ENCODE measurements around the gene APOL2. TPM values are rescaled to one million over a fixed set of nuclear protein-coding genes. Genes with fewer than 3 reads are reported as not detected.

Gene APOL2
- polyA plus RNA-seq, 1 donor from 2014 or later: not detected

- H3K4me2 ChIP-seq (ENCODE audit: low read length): no peak overlapping the region
- H3K9me2 ChIP-seq (ENCODE audit: insufficient read depth, low read length): no peaks in the 10 kb centered on the region
- H3K79me2 ChIP-seq (replicated peaks; ENCODE audit: insufficient read depth, low read length): no peaks in the 10 kb centered on the region
- TF ChIP-seq TAF1 (IDR thresholded peaks at IDR 0.05; ENCODE audit: low read depth) (no peak), RAD21 (conservative IDR thresholded peaks at IDR 0.05) (no peak), POLR2AphosphoS5 (IDR thresholded peaks at IDR 0.05) (no peak), SMC3 (conservative IDR thresholded peaks at IDR 0.05; ENCODE audit: poor library complexity) (no peak)
- H3K27me3 ChIP-seq (ENCODE audit: insufficient read depth, low read depth, low read length): no peaks in the 10 kb centered on the region
- no peaks in the 10 kb centered on the region for H3F3A ChIP-seq (ENCODE audit: insufficient read depth, low read length, poor library complexity, severe bottlenecking)
- H3K4me3 ChIP-seq (ENCODE audit: low read length): no peak overlapping the region
- no peak overlapping the region for H2AFZ ChIP-seq (ENCODE audit: low read depth, low read length)
- H3K27ac ChIP-seq (ENCODE audit: low read length): no peak overlapping the region
- H3K36me3 ChIP-seq (ENCODE audit: insufficient read depth, low read length): no peaks in the 10 kb centered on the region
- no peaks in the 10 kb centered on the region for H3K9me3 ChIP-seq (ENCODE audit: low read length)
- no peaks in the 10 kb centered on the region for H4K20me1 ChIP-seq (ENCODE audit: insufficient read depth)
- H3K9ac ChIP-seq (ENCODE audit: low read length): no peak overlapping the region
These were observed 57.3 kb downstream of the APOL2 start for GRCh38 chr22:36182056-36182455.

GRCh38 chr22:36180928-36181327 is 58.4 kb downstream of the APOL2 start:
- Histone ChIP-seq H3K9ac (ENCODE audit: low read length) (no peak overlapping the region), H3F3A (ENCODE audit: insufficient read depth, low read length, poor library complexity, severe bottlenecking) (no peaks in the 10 kb centered on the region), H3K4me3 (ENCODE audit: low read length) (no peak overlapping the region), H3K9me3 (ENCODE audit: low read length) (no peaks in the 10 kb centered on the region), H3K27me3 (ENCODE audit: insufficient read depth, low read depth, low read length) (no peaks in the 10 kb centered on the region), H2AFZ (ENCODE audit: low read depth, low read length) (no peak overlapping the region), H4K20me1 (ENCODE audit: insufficient read depth) (no peaks in the 10 kb centered on the region), H3K4me2 (ENCODE audit: low read length) (no peak overlapping the region), H3K27ac (ENCODE audit: low read length) (no peak overlapping the region), H3K36me3 (ENCODE audit: insufficient read depth, low read length) (no peaks in the 10 kb centered on the region), H3K79me2 (replicated peaks; ENCODE audit: insufficient read depth, low read length) (no peaks in the 10 kb centered on the region), H3K9me2 (ENCODE audit: insufficient read depth, low read length) (no peaks in the 10 kb centered on the region)
- TF ChIP-seq RAD21 (conservative IDR thresholded peaks at IDR 0.05) (no peak), TAF1 (IDR thresholded peaks at IDR 0.05; ENCODE audit: low read depth) (no peak), SMC3 (conservative IDR thresholded peaks at IDR 0.05; ENCODE audit: poor library complexity) (no peak), EP300 (conservative IDR thresholded peaks at IDR 0.05; ENCODE audit: poor library complexity, severe bottlenecking) (no peak), CTCF (IDR thresholded peaks at IDR 0.05; ENCODE audit: poor library complexity, severe bottlenecking) (no peak), EZH2 (IDR thresholded peaks at IDR 0.05; ENCODE audit: borderline replicate concordance, insufficient read depth, low read length, poor library complexity, severe bottlenecking) (no peak), MXI1 (conservative IDR thresholded peaks at IDR 0.05; ENCODE audit: poor library complexity, severe bottlenecking) (no peak), POLR2AphosphoS5 (IDR thresholded peaks at IDR 0.05) (no peak), REST (IDR thresholded peaks at IDR 0.05; ENCODE audit: borderline replicate concordance) (no peak)
